GM12801 (cell line): ENCODE data around the gene PHF21A.

Source experiments
- CTCF ChIP-seq: IDR thresholded peaks from one replicate; pipeline ENCODE4 v1.5.1; 2011; ENCODE audit warnings: control low read depth; ENCODE audit not compliant: insufficient read length; ENCODE audit errors: extremely low read depth

PHF21A gene

GRCh38 chr11:45927332-45927683, 193.9 kb downstream of the PHF21A start:
- no peak for TF ChIP-seq CTCF

- TF ChIP-seq CTCF = no peak
Observed at GRCh38 chr11:45926536-45927331, 194.5 kb downstream of the PHF21A start.

- TF ChIP-seq CTCF = no peak
Observed at GRCh38 chr11:45926001-45926401, 195.3 kb downstream of the PHF21A start.

GRCh38 chr11:45925550-45925949, 195.7 kb downstream of the PHF21A start:
- TF ChIP-seq CTCF = no peak

GRCh38 chr11:45924927-45925326, 196.3 kb downstream of the PHF21A start:
- no peak for TF ChIP-seq CTCF

- no peak for TF ChIP-seq CTCF
Observed at GRCh38 chr11:45924036-45924915, 197.0 kb downstream of the PHF21A start.

- no peak for TF ChIP-seq CTCF
Observed at GRCh38 chr11:45922425-45923082, 198.7 kb downstream of the PHF21A start, which contains the start of gene LARGE2. TSS of gene LARGE2 (plus strand) at chr11:45922656. CDS start at chr11:45922883, 227 bp downstream.
